Smooth muscle cell (in vitro differentiated cells): Measurements from ENCODE around the gene PLPPR3. TPM values are rescaled to one million over a fixed set of nuclear protein-coding genes. Genes with fewer than 3 reads are reported as not detected.
"Not testable (repeated sequence)": the region's sequence is repeated elsewhere in the genome, so short reads cannot be mapped to it uniquely, and the experiment has no call there.

Source experiments
- DNase-seq: peaks from one replicate; lab custom pipeline; 2025; ENCODE audit not compliant: unreplicated experiment; lab: John Stamatoyannopoulos, UW
- H2AFZ ChIP-seq: fragments of 200-600 bp; sonication (generic); 2 replicates; pipeline ENCODE4 v1.6.0; 2016; ENCODE audit warnings: antibody characterized with exemption, low read depth, mild to moderate bottlenecking
- H3F3A ChIP-seq: fragments of 200-600 bp; sonication (generic); 2 replicates; pipeline ENCODE4 v1.6.0; 2017; ENCODE audit warnings: antibody characterized with exemption, low read depth
- H3K27ac ChIP-seq: fragments of 200-600 bp; sonication (generic); 2 replicates; pipeline ENCODE4 v1.5.1; 2016; ENCODE audit warnings: low read depth, mild to moderate bottlenecking
- H3K27me3 ChIP-seq: fragments of 200-600 bp; sonication (generic); 2 replicates; pipeline ENCODE4 v1.6.1; 2016; ENCODE audit warnings: low read depth, mild to moderate bottlenecking
- H3K36me3 ChIP-seq: fragments of 200-600 bp; sonication (generic); 2 replicates; pipeline ENCODE4 v1.5.1; 2016; ENCODE audit warnings: low read depth
- H3K4me1 ChIP-seq: fragments of 200-600 bp; sonication (generic); 2 replicates; pipeline ENCODE4 v1.5.1; 2016; ENCODE audit warnings: low read depth
- H3K4me2 ChIP-seq: fragments of 200-600 bp; sonication (generic); 2 replicates; pipeline ENCODE4 v1.6.0; 2016; ENCODE audit warnings: mild to moderate bottlenecking
- H3K4me3 ChIP-seq: fragments of 200-600 bp; sonication (generic); 2 replicates; pipeline ENCODE4 v1.5.1; 2016; ENCODE audit warnings: mild to moderate bottlenecking
- H3K79me2 ChIP-seq: fragments of 200-600 bp; sonication (generic); 2 replicates; pipeline ENCODE4 v1.6.0; 2016; ENCODE audit warnings: low read depth, mild to moderate bottlenecking
- H3K9ac ChIP-seq: fragments of 200-600 bp; sonication (generic); 2 replicates; pipeline ENCODE4 v1.6.0; 2016; ENCODE audit warnings: low read depth
- H3K9me3 ChIP-seq: fragments of 200-600 bp; sonication (generic); replicated peaks from 2 replicates; pipeline ENCODE4 v1.5.1; 2016; ENCODE audit warnings: low read depth
- H4K20me1 ChIP-seq: fragments of 200-600 bp; sonication (generic); 2 replicates; pipeline ENCODE4 v1.6.0; 2016; ENCODE audit warnings: low read depth
- WGBS: methylation state at CpG from one replicate; pipeline ENCODE4 v1.1.7; 2016; ENCODE audit warnings: low lambda C conversion rate; 5-methylcytosine and 5-hydroxymethylcytosine counted together
- polyA plus RNA-seq: library from polyadenylated mRNA; unstranded; fragments of >200 nt; fragmentation: Nextera tagmentation; extraction: Ambion mirVana; gene quantifications from 2 replicates; pipeline ENCODE4 v1.2.1, GENCODE V29; 2016
- total RNA-seq: library from RNA; depleted of rRNA; stranded (reverse); fragments of >200 nt; gene quantifications from 2 replicates; pipeline ENCODE4 v1.2.3, GENCODE V29; 2014
- TF ChIP-seq, protein P1 (sequence below): fragments of 200-600 bp; sonication (generic); IDR thresholded peaks from 2 replicates; pipeline ENCODE4 v1.5.1; 2017; ENCODE audit warnings: borderline replicate concordance, mild to moderate bottlenecking, antibody characterized with exemption; ENCODE audit not compliant: insufficient read depth, poor library complexity, severe bottlenecking

The PLPPR3 gene
- total and polyA plus RNA-seq, 2 experiments from 2014 or later = 6.5 to 13.7 TPM

DNA sequence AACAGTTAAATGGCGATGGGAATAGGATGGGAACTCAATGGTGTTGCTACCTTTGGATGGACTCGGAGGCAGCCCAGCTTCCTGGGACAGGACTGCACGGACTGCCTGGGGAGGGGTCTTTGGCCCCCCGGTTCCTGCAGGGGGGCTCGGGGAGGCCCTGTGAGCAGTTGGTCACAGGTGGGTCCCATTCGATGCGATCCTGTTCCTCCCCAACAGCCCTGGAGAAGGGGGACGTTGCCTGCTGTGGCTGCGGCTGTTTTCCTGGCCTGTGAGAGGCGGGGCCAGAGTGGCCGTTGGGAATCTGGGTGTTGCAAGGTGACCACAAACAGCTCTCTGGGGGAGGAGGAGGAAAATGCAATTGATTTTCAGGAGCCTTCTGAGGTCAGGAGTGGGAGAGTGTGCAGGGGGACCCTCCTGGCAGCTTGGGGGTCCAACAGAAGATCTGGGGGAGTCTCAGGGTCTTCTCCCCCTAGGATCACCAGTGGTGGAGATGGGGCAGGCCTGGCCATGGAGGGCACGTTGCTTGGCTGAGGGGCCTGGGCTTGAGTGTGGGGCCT is 1.9 kb upstream of the PLPPR3 start:
- TF ChIP-seq, protein P1, sequence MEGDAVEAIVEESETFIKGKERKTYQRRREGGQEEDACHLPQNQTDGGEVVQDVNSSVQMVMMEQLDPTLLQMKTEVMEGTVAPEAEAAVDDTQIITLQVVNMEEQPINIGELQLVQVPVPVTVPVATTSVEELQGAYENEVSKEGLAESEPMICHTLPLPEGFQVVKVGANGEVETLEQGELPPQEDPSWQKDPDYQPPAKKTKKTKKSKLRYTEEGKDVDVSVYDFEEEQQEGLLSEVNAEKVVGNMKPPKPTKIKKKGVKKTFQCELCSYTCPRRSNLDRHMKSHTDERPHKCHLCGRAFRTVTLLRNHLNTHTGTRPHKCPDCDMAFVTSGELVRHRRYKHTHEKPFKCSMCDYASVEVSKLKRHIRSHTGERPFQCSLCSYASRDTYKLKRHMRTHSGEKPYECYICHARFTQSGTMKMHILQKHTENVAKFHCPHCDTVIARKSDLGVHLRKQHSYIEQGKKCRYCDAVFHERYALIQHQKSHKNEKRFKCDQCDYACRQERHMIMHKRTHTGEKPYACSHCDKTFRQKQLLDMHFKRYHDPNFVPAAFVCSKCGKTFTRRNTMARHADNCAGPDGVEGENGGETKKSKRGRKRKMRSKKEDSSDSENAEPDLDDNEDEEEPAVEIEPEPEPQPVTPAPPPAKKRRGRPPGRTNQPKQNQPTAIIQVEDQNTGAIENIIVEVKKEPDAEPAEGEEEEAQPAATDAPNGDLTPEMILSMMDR = no peak
- no peaks in the 10 kb centered on the region for H3K79me2 ChIP-seq
- no peak for DNase-seq
- 69% methylated on average over 12 of the region's 12 CpGs for WGBS
- no peak overlapping the region for H3K27ac ChIP-seq
- H3K27me3 ChIP-seq = no peaks in the 10 kb centered on the region
- H3K4me1 ChIP-seq = peaks cover 5% of the 10 kb centered on the region
- no peaks in the 10 kb centered on the region for H3K36me3 ChIP-seq
- no peaks in the 10 kb centered on the region for H4K20me1 ChIP-seq
- no peak overlapping the region for H3K9ac ChIP-seq
- H3K4me3 ChIP-seq = no peak overlapping the region
- H2AFZ ChIP-seq = no peak overlapping the region
- no peaks in the 10 kb centered on the region for H3K9me3 ChIP-seq
- no peak overlapping the region for H3K4me2 ChIP-seq
- H3F3A ChIP-seq = no peaks in the 10 kb centered on the region

DNA sequence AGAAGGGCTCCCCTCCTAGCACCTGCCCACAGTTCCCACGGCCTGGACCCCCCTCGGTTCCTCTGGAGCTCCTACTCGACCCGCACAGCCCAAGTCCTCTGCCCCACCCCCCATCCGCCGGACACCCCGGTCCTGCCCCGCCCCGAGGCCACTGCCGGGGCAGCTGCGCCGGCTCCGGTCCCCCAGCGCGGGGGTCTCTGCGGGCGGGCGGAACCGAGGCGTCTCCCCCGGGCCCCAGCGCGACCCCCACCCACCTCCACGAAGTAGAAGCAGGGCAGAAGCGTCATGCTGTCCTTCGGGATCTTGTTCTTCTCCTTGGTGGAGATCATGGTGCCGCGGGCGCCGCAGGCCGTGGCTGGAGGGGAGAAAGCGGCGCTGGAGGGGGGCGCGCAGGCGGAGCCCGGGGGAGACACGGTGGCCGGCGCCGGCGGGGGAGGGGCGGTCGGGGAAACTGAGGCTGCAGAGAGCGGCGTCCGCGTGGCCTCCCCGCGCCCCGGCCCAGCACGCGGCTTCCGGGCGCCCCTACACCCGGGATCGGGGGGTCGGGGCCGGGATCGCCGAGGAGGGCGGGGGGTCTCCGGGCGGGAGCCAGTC is 427 bp downstream of the PLPPR3 start:
- TF ChIP-seq, protein P1 = no peak
- DNase-seq = no peak
- H3K4me1 ChIP-seq = peaks cover 5% of the 10 kb centered on the region
- WGBS = under 1% methylated on average over 20 of the region's 64 CpGs
- no peaks in the 10 kb centered on the region for H3K36me3 ChIP-seq
- no peak overlapping the region for H3K27ac ChIP-seq
- H3K79me2 ChIP-seq = no peaks in the 10 kb centered on the region
- H3K27me3 ChIP-seq = no peaks in the 10 kb centered on the region
- H3F3A ChIP-seq = no peaks in the 10 kb centered on the region
- no peaks in the 10 kb centered on the region for H4K20me1 ChIP-seq
- peak overlapping the region; percentile 77 for H3K4me3 ChIP-seq
- no peaks in the 10 kb centered on the region for H3K9me3 ChIP-seq
- peak overlapping the region; percentile 34 for H3K9ac ChIP-seq
- peak overlapping the region; percentile 100 for H3K4me2 ChIP-seq
- H2AFZ ChIP-seq = no peak overlapping the region

DNA sequence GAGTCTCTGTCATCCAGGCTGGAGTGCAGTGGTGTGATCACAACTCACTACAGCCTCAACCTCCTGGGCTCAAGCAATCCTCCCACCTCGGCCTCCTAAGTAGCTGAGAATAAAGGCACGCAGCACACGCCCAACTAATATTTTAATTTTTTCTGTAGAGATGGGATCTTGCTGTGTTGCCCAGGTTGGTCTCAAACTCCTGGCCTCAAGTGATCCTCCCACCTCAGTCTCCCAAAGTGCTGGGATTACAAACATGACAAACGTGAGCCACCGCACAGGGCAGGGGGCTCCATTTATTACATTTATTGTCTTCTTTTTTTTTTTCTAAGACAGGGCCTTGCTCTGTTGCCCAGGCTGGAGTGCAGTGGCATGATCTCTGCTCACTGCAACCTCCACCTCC is 1.5 kb downstream of the PLPPR3 start:
- H3K4me2 ChIP-seq, H3F3A ChIP-seq, H4K20me1 ChIP-seq, DNase-seq, H3K27ac ChIP-seq, H2AFZ ChIP-seq, H3K27me3 ChIP-seq, H3K9me3 ChIP-seq, H3K9ac ChIP-seq, H3K79me2 ChIP-seq, H3K4me1 ChIP-seq, H3K4me3 ChIP-seq, H3K36me3 ChIP-seq: not testable (repeated sequence)
- 97% methylated on average over 5 of the region's 5 CpGs for WGBS

DNA sequence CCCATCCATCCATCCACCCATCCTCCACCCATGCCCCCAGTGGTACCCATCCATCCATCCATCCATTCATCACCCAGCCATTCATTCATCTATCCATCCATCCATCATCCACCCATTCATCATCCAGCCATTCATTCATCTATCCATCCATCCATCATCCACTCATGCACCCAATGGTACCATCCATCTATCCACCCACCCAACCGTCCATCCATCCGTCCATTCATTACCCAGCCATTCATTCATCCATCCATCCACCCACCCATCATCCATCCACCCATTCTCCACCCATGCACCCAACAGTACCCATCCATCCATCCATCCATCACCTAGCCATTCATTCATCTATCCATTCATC is 5.3 kb downstream of the PLPPR3 start:
- peaks cover 16% of the 10 kb centered on the region for H4K20me1 ChIP-seq
- no peak overlapping the region for H2AFZ ChIP-seq
- TF ChIP-seq, protein P1 = no peak
- H3F3A ChIP-seq = peaks cover 1% of the 10 kb centered on the region
- H3K4me2 ChIP-seq = no peak overlapping the region
- no peak overlapping the region for H3K27ac ChIP-seq
- H3K36me3 ChIP-seq = no peaks in the 10 kb centered on the region
- H3K79me2 ChIP-seq = no peaks in the 10 kb centered on the region
- no peak for DNase-seq
- H3K27me3 ChIP-seq = no peaks in the 10 kb centered on the region
- no peak overlapping the region for H3K9ac ChIP-seq
- WGBS = 96% methylated on average over 2 of the region's 2 CpGs
- H3K9me3 ChIP-seq = no peaks in the 10 kb centered on the region
- H3K4me1 ChIP-seq = no peaks in the 10 kb centered on the region
- no peak overlapping the region for H3K4me3 ChIP-seq
